IPS-18c (cell line): ENCODE results near the gene HOXA5.
A peak's percentile ranks its signal among the peaks of the same experiment; 100 is the strongest.

ENCODE experiments used
- H3K4me3 ChIP-seq: 2 replicates; pipeline ENCODE4 v1.7.0; 2013; ENCODE audit warnings: low read depth, mild to moderate bottlenecking, low read length, moderate library complexity; ENCODE audit not compliant: insufficient read depth
- H3K9me3 ChIP-seq: one replicate; pipeline ENCODE4 v1.6.1; 2013; ENCODE audit warnings: mild to moderate bottlenecking, low read length, moderate library complexity; ENCODE audit not compliant: control insufficient read depth, insufficient read depth

The HOXA5 gene

GRCh38 chr7:27133409-27134231 is 9.9 kb downstream of the HOXA5 start:
- no peak overlapping the region for H3K4me3 ChIP-seq
- no peaks in the 10 kb centered on the region for H3K9me3 ChIP-seq

- Histone ChIP-seq H3K9me3 (no peaks in the 10 kb centered on the region), H3K4me3 (no peak overlapping the region)
These were observed 10.5 kb downstream of the HOXA5 start for GRCh38 chr7:27132978-27133377.

GRCh38 chr7:27132214-27132613 is 11.3 kb downstream of the HOXA5 start:
- Histone ChIP-seq H3K9me3 (no peaks in the 10 kb centered on the region), H3K4me3 (no peak overlapping the region)

- Histone ChIP-seq H3K4me3 (no peak overlapping the region), H3K9me3 (no peaks in the 10 kb centered on the region)
These were observed 12.1 kb downstream of the HOXA5 start for GRCh38 chr7:27131390-27131819.

DNA sequence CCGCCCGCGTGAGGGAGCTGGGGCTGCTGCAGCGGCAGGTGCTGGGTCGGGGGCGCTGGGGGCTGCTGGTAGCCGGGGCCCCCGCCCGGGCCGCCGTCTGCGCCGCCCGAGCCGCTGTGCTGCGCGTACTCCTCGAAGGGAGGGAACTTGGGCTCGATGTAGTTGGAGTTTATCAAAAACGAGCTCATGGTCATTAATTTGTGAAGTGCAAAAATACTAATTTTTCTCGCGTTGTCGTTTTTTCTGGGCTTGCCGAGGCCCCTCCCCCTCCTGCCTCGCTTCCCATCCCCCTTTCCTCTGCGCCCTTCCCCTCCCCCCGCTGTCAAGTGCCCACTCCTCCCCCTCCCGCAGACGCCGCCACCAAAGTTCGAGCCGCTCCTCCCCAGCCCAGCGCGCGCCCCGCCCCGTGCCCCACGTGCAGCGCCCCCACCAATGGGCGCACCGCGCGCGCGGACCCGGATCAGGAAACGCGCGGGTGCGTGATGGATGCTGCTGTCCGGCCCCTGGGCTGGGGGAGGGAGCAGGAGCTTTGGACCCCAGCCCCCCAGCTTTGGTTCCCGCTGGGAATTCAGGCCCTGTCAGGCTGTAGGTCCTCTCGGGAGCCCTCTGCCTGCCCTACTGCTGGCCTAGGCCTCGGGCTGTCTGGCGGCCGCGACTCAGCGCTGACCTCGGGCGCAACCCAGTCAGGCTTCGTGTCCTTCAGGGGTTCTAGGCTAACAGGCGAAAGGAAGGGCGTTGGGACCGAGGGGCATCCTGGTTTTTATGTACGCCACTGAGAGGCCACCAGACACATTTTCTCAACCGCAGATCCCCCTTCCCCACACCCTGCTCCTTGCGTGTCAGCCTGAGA is 12.7 kb downstream of the HOXA5 start, which contains the start of gene HOXA4:
HOXA4 (minus strand) TSS at position 218 of the 850 bp plus-strand sequence; CDS start at position 194, 24 bp downstream.
- Histone ChIP-seq H3K4me3 (peak within 1 kb of the TSS; percentile 57), H3K9me3 (no peaks in the 10 kb centered on the region)

- H3K4me3 ChIP-seq, result peak overlapping the region; percentile 57; the same call in 1 of the 2 replicates
These were observed 13.5 kb downstream of the HOXA5 start for GRCh38 chr7:27129729-27130539.

GRCh38 chr7:27128776-27129728 is 14.4 kb downstream of the HOXA5 start:
- peaks cover 2% of the 10 kb centered on the region for H3K9me3 ChIP-seq
- H3K4me3 ChIP-seq, result no peak overlapping the region

More at GRCh38 chr7:27129729-27130539, 13.5 kb downstream of the HOXA5 start:
- peaks cover 2% of the 10 kb centered on the region for H3K9me3 ChIP-seq

DNA sequence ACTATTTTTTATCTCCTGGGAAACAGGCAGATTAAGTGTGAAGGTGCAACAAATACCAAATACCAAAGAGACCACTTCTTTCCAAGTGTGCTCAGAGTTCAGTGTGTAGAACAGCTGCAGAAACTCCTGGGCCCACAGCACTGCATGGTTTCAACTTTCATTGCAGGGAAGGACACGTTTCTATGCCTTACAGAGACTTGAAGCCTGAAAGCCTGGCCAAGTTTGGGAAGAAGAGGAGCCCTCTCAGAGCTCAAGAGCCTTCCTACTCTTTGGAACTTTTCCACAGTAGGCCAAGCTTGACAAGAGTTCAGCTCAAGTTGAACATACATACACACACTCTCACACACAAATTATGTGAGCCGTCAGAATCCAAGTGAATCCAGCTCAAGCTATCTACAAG is 15.4 kb downstream of the HOXA5 start:
- peaks cover 2% of the 10 kb centered on the region for H3K9me3 ChIP-seq
- H3K4me3 ChIP-seq, result no peak overlapping the region

GRCh38 chr7:27126596-27127327 is 16.7 kb downstream of the HOXA5 start:
- H3K9me3 ChIP-seq, result peaks cover 2% of the 10 kb centered on the region
- H3K4me3 ChIP-seq, result no peak overlapping the region

- no peak overlapping the region for H3K4me3 ChIP-seq
- H3K9me3 ChIP-seq, result peaks cover 2% of the 10 kb centered on the region
These were observed 17.5 kb downstream of the HOXA5 start for GRCh38 chr7:27125986-27126394.

GRCh38 chr7:27124902-27125689 is 18.4 kb downstream of the HOXA5 start:
- peaks cover 2% of the 10 kb centered on the region for H3K9me3 ChIP-seq
- H3K4me3 ChIP-seq, result no peak overlapping the region

GRCh38 chr7:27124096-27124901 is 19.2 kb downstream of the HOXA5 start:
- H3K9me3 ChIP-seq, result peaks cover 2% of the 10 kb centered on the region
- no peak overlapping the region; the same call in 1 of the 2 replicates for H3K4me3 ChIP-seq

- Histone ChIP-seq H3K4me3 (no peak overlapping the region), H3K9me3 (peaks cover 2% of the 10 kb centered on the region)
These were observed 19.9 kb downstream of the HOXA5 start for GRCh38 chr7:27123477-27124053.

DNA sequence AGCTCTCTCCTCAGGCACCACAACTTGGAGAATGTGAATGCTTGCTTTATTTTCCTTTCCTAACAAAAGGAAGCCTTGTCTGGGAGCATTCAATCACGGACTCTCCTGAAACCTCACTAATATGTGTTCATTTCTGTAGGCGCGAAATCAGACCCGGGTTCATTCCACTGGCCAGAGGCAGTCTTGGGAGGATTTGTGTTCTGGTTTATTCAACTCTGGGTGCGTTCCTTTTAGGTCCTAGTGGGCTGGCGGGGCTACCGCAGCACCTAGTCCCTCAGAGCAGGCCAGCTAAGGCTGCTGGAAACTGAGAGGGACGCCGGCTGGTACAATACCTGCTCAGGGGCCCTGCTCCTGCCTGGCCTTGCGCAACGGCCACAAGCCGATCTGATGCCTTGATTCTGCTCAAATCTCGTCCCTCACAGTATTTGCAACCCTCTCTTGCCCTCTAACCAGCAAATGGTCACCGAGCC is 20.4 kb downstream of the HOXA5 start:
- no peak overlapping the region for H3K4me3 ChIP-seq
- peaks cover 2% of the 10 kb centered on the region for H3K9me3 ChIP-seq
